NCI-H128 (cell line): ENCODE results near the gene CLMP.
"Not testable (repeated sequence)": the region's sequence is repeated elsewhere in the genome, so short reads cannot be mapped to it uniquely, and the experiment has no call there.

ENCODE experiments used
- DNase-seq: peaks from one replicate; lab custom pipeline; 2025; ENCODE audit not compliant: unreplicated experiment; lab: John Stamatoyannopoulos, UW

The CLMP gene

GRCh38 chr11:123218451-123218850 is 23.4 kb upstream of the CLMP start:
- DNase-seq, result no peak

GRCh38 chr11:123217897-123218296 is 22.8 kb upstream of the CLMP start:
- no peak for DNase-seq

- no peak for DNase-seq
Observed at GRCh38 chr11:123216249-123216648, 21.2 kb upstream of the CLMP start.

- DNase-seq, result no peak
Observed at GRCh38 chr11:123214940-123215339, 19.9 kb upstream of the CLMP start.

GRCh38 chr11:123214396-123214795 is 19.3 kb upstream of the CLMP start:
- no peak for DNase-seq

- DNase-seq, result no peak
Observed at GRCh38 chr11:123213307-123213771, 18.3 kb upstream of the CLMP start.

GRCh38 chr11:123212406-123212805 is 17.4 kb upstream of the CLMP start:
- no peak for DNase-seq

- no peak for DNase-seq
Observed at GRCh38 chr11:123211981-123212380, 16.9 kb upstream of the CLMP start.

GRCh38 chr11:123211149-123211852 is 16.3 kb upstream of the CLMP start:
- no peak for DNase-seq

GRCh38 chr11:123209591-123209990 is 14.5 kb upstream of the CLMP start:
- no peak for DNase-seq

- DNase-seq, result no peak
Observed at GRCh38 chr11:123206791-123207434, 11.9 kb upstream of the CLMP start.

- not testable (repeated sequence) for DNase-seq
Observed at GRCh38 chr11:123206055-123206454, 11.0 kb upstream of the CLMP start.

GRCh38 chr11:123203934-123204333 is 8.9 kb upstream of the CLMP start:
- no peak for DNase-seq

GRCh38 chr11:123203471-123203870 is 8.4 kb upstream of the CLMP start:
- no peak for DNase-seq

- DNase-seq, result no peak
Observed at GRCh38 chr11:123202155-123203151, 7.4 kb upstream of the CLMP start.

GRCh38 chr11:123200264-123200663 is 5.2 kb upstream of the CLMP start:
- no peak for DNase-seq

GRCh38 chr11:123197711-123198110 is 2.7 kb upstream of the CLMP start:
- DNase-seq, result no peak

- no peak for DNase-seq
Observed at GRCh38 chr11:123196060-123196714, 1.1 kb upstream of the CLMP start.

- DNase-seq, result no peak
Observed at GRCh38 chr11:123194337-123195187, 486 bp downstream of the CLMP start.

GRCh38 chr11:123193742-123194141 is 1.3 kb downstream of the CLMP start:
- DNase-seq, result no peak
